ENCODE measurements around the gene PLXND1. TPM values are rescaled to one million over a fixed set of nuclear protein-coding genes. Genes with fewer than 3 reads are reported as not detected.

The PLXND1 gene
- total RNA-seq, 1 experiment from 2014 or later, result 47.3 TPM

- intact Hi-C loops (cut with micrococcal nuclease), result no loop called here
- H3K36me3 ChIP-seq (ENCODE audit: control insufficient read depth in 1 of 2, insufficient read depth in 2 of 2, low read length in 2 of 2), result no peaks in the 10 kb centered on the region
- CTCF ChIA-PET, result no interaction called here
- DNase-seq (ENCODE audit: low read depth, low spot score), result no peak
- H4K20me1 ChIP-seq (ENCODE audit: insufficient read depth), result no peaks in the 10 kb centered on the region
- no peaks in the 10 kb centered on the region for H3K9me3 ChIP-seq (ENCODE audit: control insufficient read depth in 1 of 2, insufficient read depth in 1 of 2, low read depth in 1 of 2, low read length in 2 of 2)
- H3K4me2 ChIP-seq (ENCODE audit: low read length), result no peak overlapping the region
- H3K9me2 ChIP-seq (ENCODE audit: insufficient read depth), result no peaks in the 10 kb centered on the region
- H3K4me1 ChIP-seq (ENCODE audit: control insufficient read depth in 1 of 2, insufficient read depth in 2 of 2, low read length in 2 of 2), result peaks cover 4 to 13% of the 10 kb centered on the region in 2 experiments
- no peak overlapping the region for H3K27ac ChIP-seq (ENCODE audit: low read depth, low read length)
- H2AFZ ChIP-seq (ENCODE audit: low read depth, low read length, poor library complexity, severe bottlenecking), result no peak overlapping the region
- no TSS peak for BruUV-seq (replicated peaks)
- POLR2A ChIA-PET, result no interaction called here
- TF ChIP-seq ZBTB33 (IDR thresholded peaks at IDR 0.05; ENCODE audit: extremely low read depth, insufficient replicate concordance, low read length), result no peak
- no peak for TF ChIP-seq EZH2 (IDR thresholded peaks at IDR 0.05)
- TF ChIP-seq POLR2A (IDR thresholded peaks at IDR 0.05; ENCODE audit: borderline replicate concordance, extremely low read depth, insufficient read depth, insufficient read length), result no peak
- no peak for TF ChIP-seq SRF (IDR thresholded peaks at IDR 0.05; ENCODE audit: low read depth)
- no peak for TF ChIP-seq SP1 (IDR thresholded peaks at IDR 0.05; ENCODE audit: low read depth)
- no peak for TF ChIP-seq CBX3 (IDR thresholded peaks at IDR 0.05; ENCODE audit: low read depth)
- TF ChIP-seq SIN3A (IDR thresholded peaks at IDR 0.05; ENCODE audit: low read depth), result no peak
- TF ChIP-seq ZFX (IDR thresholded peaks at IDR 0.05), result no peak
- no peak for TF ChIP-seq EZH2phosphoT487 (IDR thresholded peaks at IDR 0.05; ENCODE audit: borderline replicate concordance)
- no peak for TF ChIP-seq TCF7L2 (IDR thresholded peaks at IDR 0.05; ENCODE audit: borderline replicate concordance, extremely low read depth, insufficient read depth, insufficient read length)
- no peak for TF ChIP-seq ELF1 (IDR thresholded peaks at IDR 0.05; ENCODE audit: borderline replicate concordance, low read depth)
- no peak for TF ChIP-seq RAD21 (IDR thresholded peaks at IDR 0.05; ENCODE audit: low read depth)
- TF ChIP-seq FOSL1 (IDR thresholded peaks at IDR 0.05; ENCODE audit: low read depth), result no peak
- no peak for TF ChIP-seq MAX (IDR thresholded peaks at IDR 0.05)
- TF ChIP-seq ZNF274 (IDR thresholded peaks at IDR 0.05; ENCODE audit: low read depth, low read length), result no peak
- TF ChIP-seq ATF3 (IDR thresholded peaks at IDR 0.05), result no peak
- no peak for TF ChIP-seq POLR2AphosphoS5 (IDR thresholded peaks at IDR 0.05; ENCODE audit: low read depth, low read length)
- no peak for TF ChIP-seq YY1 (IDR thresholded peaks at IDR 0.05; ENCODE audit: extremely low read depth, insufficient replicate concordance, low read depth, low read length)
- TF ChIP-seq CTCF (IDR thresholded peaks at IDR 0.05 in 2 of 3, conservative IDR thresholded peaks at IDR 0.05 in 1 of 3; ENCODE audit: borderline replicate concordance in 1 of 3, insufficient read depth in 1 of 3, low read depth in 2 of 3, low read length in 2 of 3), result no peak
- RAD21 ChIA-PET (ENCODE audit: low non-redundant PET in 1 of 2, low total read pairs in 2 of 2, uncharacterized antibody in 2 of 2, unreplicated experiment in 2 of 2), result no interaction called here
- no peaks in the 10 kb centered on the region for H3K27me3 ChIP-seq (ENCODE audit: insufficient read depth, low read length)
- no peak overlapping the region for H3K9ac ChIP-seq (ENCODE audit: low read length)
- ATAC-seq, result no peak
- H3K4me3 ChIP-seq (replicated peaks in 1 of 2; ENCODE audit: low read depth in 1 of 2, low read length in 2 of 2), result no peak overlapping the region
- peaks cover 35% of the 10 kb centered on the region for H3K79me2 ChIP-seq (ENCODE audit: insufficient read depth, low read length)
These were observed 8.5 kb downstream of the PLXND1 start for GRCh38 chr3:129598000-129598381.

Measured in HCT116 (cell line).